Ascending aorta (tissue), 2 donors: Measurements from ENCODE around the gene WDR49. TPM values are rescaled to one million over a fixed set of nuclear protein-coding genes. Genes with fewer than 3 reads are reported as not detected.

Experiments
- DNase-seq, 2 donors: peaks; one replicate each; pipeline ENCODE4 v3.0.0-alpha.2; 2019; ENCODE audit warnings: low spot score in 2 of 2
- H3K27ac ChIP-seq, 2 donors: fragments of 200-600 bp; sonication (generic); one replicate each; pipeline ENCODE4 v1.5.1; 2016 to 2017; ENCODE audit warnings: mild to moderate bottlenecking in 1 of 2
- H3K27me3 ChIP-seq: fragments of 200-600 bp; sonication (generic); one replicate; pipeline ENCODE4 v1.5.1; 2017
- H3K36me3 ChIP-seq, 2 donors: fragments of 200-600 bp; sonication (generic); one replicate each; pipeline ENCODE4 v1.5.1; 2016
- H3K4me1 ChIP-seq, 2 donors: fragments of 200-600 bp; sonication (generic); one replicate each; pipeline ENCODE4 v1.5.1; 2016 to 2017; ENCODE audit warnings: mild to moderate bottlenecking in 1 of 2
- H3K4me3 ChIP-seq, 2 donors: fragments of 200-600 bp; sonication (generic); one replicate each; pipeline ENCODE4 v1.5.1; 2016 to 2017; ENCODE audit warnings: mild to moderate bottlenecking in 1 of 2
- H3K9me3 ChIP-seq, 2 donors: fragments of 200-600 bp; sonication (generic); one replicate each; pipeline ENCODE4 v1.5.1; 2016
- intact Hi-C: fragments of 100-400 bp; cut with DNase I; formaldehyde crosslinking; loops from one replicate; pipeline ENCODE4 v1.15.1; 2023
- total RNA-seq: library from RNA; depleted of rRNA; stranded (reverse); fragments of >200 nt; gene quantifications from one replicate; pipeline ENCODE4 v1.1.0, GENCODE V29; 2016
- TF ChIP-seq, protein P1 (sequence below), 3 experiments: fragments of 200-600 bp in 2 of 3; fragments of 450-650 bp in 1 of 3; sonication (generic) in 2 of 3; IDR thresholded peaks; one replicate each; pipeline ENCODE4 v1.5.1; 2016 to 2019; ENCODE audit warnings: antibody characterized with exemption in 3 of 3, mild to moderate bottlenecking in 1 of 3, moderate library complexity in 1 of 3

WDR49 gene
- total RNA-seq, 1 donor from 2014 or later, result not detected

DNA sequence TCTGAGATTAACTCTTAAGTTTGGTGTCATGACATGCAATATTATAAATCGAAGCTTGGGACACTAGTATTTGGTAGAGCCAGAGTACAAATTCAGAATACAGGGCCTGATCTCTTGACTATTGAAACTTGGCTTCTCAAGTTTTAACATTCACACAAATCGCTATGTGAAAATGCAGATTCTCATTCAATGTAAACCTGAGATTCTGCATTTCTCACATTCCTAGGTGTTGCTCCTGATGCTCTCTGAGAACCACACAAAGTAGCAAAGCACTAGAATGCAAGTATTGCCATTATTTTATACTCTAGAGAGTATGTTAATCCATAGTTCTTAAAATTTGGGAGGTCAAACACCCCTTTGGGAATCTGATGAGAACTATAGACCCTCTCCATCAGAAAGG is 47.9 kb downstream of the WDR49 start:
- Histone ChIP-seq H3K4me1 (no peaks in the 10 kb centered on the region), H3K4me3 (no peak overlapping the region), H3K9me3 (no peaks in the 10 kb centered on the region), H3K36me3 (no peaks in the 10 kb centered on the region), H3K27me3 (no peaks in the 10 kb centered on the region), H3K27ac (no peak overlapping the region)
- no peak for DNase-seq
- intact Hi-C loops, result no loop called here
- TF ChIP-seq, protein P1, sequence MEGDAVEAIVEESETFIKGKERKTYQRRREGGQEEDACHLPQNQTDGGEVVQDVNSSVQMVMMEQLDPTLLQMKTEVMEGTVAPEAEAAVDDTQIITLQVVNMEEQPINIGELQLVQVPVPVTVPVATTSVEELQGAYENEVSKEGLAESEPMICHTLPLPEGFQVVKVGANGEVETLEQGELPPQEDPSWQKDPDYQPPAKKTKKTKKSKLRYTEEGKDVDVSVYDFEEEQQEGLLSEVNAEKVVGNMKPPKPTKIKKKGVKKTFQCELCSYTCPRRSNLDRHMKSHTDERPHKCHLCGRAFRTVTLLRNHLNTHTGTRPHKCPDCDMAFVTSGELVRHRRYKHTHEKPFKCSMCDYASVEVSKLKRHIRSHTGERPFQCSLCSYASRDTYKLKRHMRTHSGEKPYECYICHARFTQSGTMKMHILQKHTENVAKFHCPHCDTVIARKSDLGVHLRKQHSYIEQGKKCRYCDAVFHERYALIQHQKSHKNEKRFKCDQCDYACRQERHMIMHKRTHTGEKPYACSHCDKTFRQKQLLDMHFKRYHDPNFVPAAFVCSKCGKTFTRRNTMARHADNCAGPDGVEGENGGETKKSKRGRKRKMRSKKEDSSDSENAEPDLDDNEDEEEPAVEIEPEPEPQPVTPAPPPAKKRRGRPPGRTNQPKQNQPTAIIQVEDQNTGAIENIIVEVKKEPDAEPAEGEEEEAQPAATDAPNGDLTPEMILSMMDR (IDR thresholded peaks at IDR 0.05), result no peak

- DNase-seq, result no peak
- intact Hi-C loops, result no loop called here
- no peaks in the 10 kb centered on the region for H3K9me3 ChIP-seq
These were observed 51.7 kb downstream of the WDR49 start for GRCh38 chr3:167602041-167602440.

GRCh38 chr3:167587651-167588050 is 66.1 kb downstream of the WDR49 start:
- DNase-seq, result no peak
- TF ChIP-seq, protein P1 (IDR thresholded peaks at IDR 0.05), result no peak
- Histone ChIP-seq H3K27ac (no peak overlapping the region), H3K9me3 (no peaks in the 10 kb centered on the region), H3K4me1 (no peaks in the 10 kb centered on the region), H3K4me3 (no peak overlapping the region), H3K36me3 (no peaks in the 10 kb centered on the region), H3K27me3 (no peaks in the 10 kb centered on the region)
- intact Hi-C loops, result no loop called here

More at GRCh38 chr3:167602041-167602440, 51.7 kb downstream of the WDR49 start:
- H3K4me1 ChIP-seq, result no peaks in the 10 kb centered on the region
- no peak overlapping the region for H3K27ac ChIP-seq
- TF ChIP-seq, protein P1 (IDR thresholded peaks at IDR 0.05), result no peak
- no peaks in the 10 kb centered on the region for H3K27me3 ChIP-seq
- H3K36me3 ChIP-seq, result no peaks in the 10 kb centered on the region
- no peak overlapping the region for H3K4me3 ChIP-seq

- DNase-seq, result no peak
- intact Hi-C loops, result no loop called here
- H3K4me3 ChIP-seq, result no peak overlapping the region
- no peaks in the 10 kb centered on the region for H3K27me3 ChIP-seq
- H3K27ac ChIP-seq, result no peak overlapping the region
- no peaks in the 10 kb centered on the region for H3K4me1 ChIP-seq
- H3K36me3 ChIP-seq, result no peaks in the 10 kb centered on the region
- H3K9me3 ChIP-seq, result no peaks in the 10 kb centered on the region
- TF ChIP-seq, protein P1 (IDR thresholded peaks at IDR 0.05), result no peak
These were observed 78.6 kb downstream of the WDR49 start for GRCh38 chr3:167575000-167575600.

GRCh38 chr3:167572991-167573390 is 80.8 kb downstream of the WDR49 start:
- no peaks in the 10 kb centered on the region for H3K9me3 ChIP-seq
- TF ChIP-seq, protein P1 (IDR thresholded peaks at IDR 0.05), result no peak
- H3K36me3 ChIP-seq, result no peaks in the 10 kb centered on the region
- no peak overlapping the region for H3K4me3 ChIP-seq
- H3K4me1 ChIP-seq, result no peaks in the 10 kb centered on the region
- intact Hi-C loops, result no loop called here
- H3K27ac ChIP-seq, result no peak overlapping the region
- H3K27me3 ChIP-seq, result no peaks in the 10 kb centered on the region
- no peak for DNase-seq

DNA sequence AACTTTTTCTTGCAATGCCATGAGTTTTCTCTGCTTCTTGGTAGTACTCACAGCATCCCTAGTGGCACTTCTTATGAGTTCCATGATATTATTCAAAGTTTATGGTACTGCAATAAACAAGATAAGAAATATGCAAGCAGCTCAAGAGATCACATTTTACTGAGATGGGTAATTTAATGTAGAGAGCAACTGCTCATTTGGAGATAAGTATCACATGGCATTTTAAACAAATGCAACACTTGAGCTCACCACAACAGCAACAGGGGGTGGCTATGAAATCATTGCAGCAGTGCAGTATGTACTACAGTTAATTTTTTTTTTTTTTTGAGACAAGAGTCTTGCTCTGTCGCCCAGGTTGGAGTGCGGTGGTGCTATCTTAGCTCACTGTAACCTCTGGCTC is 85.1 kb downstream of the WDR49 start:
- TF ChIP-seq, protein P1 (IDR thresholded peaks at IDR 0.05), result no peak
- no peak for DNase-seq
- intact Hi-C loops, result no loop called here
- H3K27ac ChIP-seq, result no peak overlapping the region
- H3K9me3 ChIP-seq, result no peaks in the 10 kb centered on the region
- no peak overlapping the region for H3K4me3 ChIP-seq
- no peaks in the 10 kb centered on the region for H3K4me1 ChIP-seq
- H3K27me3 ChIP-seq, result no peaks in the 10 kb centered on the region
- no peaks in the 10 kb centered on the region for H3K36me3 ChIP-seq
